Measurements from ENCODE around the gene ADCK2.
"Not testable (repeated sequence)": the region's sequence is repeated elsewhere in the genome, so short reads cannot be mapped to it uniquely, and the experiment has no call there.

Gene ADCK2

GRCh38 chr7:140672382-140673062, at the start of gene ADCK2:
TSS of gene ADCK2 (plus strand) at chr7:140672945. CDS start at chr7:140673331, 386 bp downstream.
- DNase-seq (ENCODE audit: extremely low spot score, insufficient read length, low read depth) = peak; percentile 77
- FAIRE-seq = no peak

- DNase-seq (ENCODE audit: extremely low spot score, insufficient read length, low read depth) (no peak), FAIRE-seq (no peak)
Observed at GRCh38 chr7:140623980-140624379, 48.8 kb upstream of the ADCK2 start.

- no peak for DNase-seq (ENCODE audit: extremely low spot score, insufficient read length, low read depth)
- no peak for FAIRE-seq
Observed at GRCh38 chr7:140624392-140625191, 48.2 kb upstream of the ADCK2 start.

- DNase-seq (ENCODE audit: extremely low spot score, insufficient read length, low read depth); FAIRE-seq: not testable (repeated sequence)
Observed at GRCh38 chr7:140625192-140625558, 47.6 kb upstream of the ADCK2 start.

- FAIRE-seq (no peak), DNase-seq (ENCODE audit: extremely low spot score, insufficient read length, low read depth) (no peak)
Observed at GRCh38 chr7:140625908-140626868, 46.6 kb upstream of the ADCK2 start.

- no peak for FAIRE-seq
- no peak for DNase-seq (ENCODE audit: extremely low spot score, insufficient read length, low read depth)
Observed at GRCh38 chr7:140631021-140631420, 41.7 kb upstream of the ADCK2 start.

- no peak for FAIRE-seq
- DNase-seq (ENCODE audit: extremely low spot score, insufficient read length, low read depth) = no peak
Observed at GRCh38 chr7:140631602-140632001, 41.1 kb upstream of the ADCK2 start.

GRCh38 chr7:140635345-140635744, 37.4 kb upstream of the ADCK2 start:
- no peak for DNase-seq (ENCODE audit: extremely low spot score, insufficient read length, low read depth)
- no peak for FAIRE-seq

- no peak for DNase-seq (ENCODE audit: extremely low spot score, insufficient read length, low read depth)
- no peak for FAIRE-seq
Observed at GRCh38 chr7:140635816-140636215, 36.9 kb upstream of the ADCK2 start.

GRCh38 chr7:140637400-140637799, 35.3 kb upstream of the ADCK2 start:
- FAIRE-seq = no peak

GRCh38 chr7:140638173-140638791, 34.5 kb upstream of the ADCK2 start:
- no peak for DNase-seq (ENCODE audit: extremely low spot score, insufficient read length, low read depth)
- FAIRE-seq = no peak

More at GRCh38 chr7:140637400-140637799, 35.3 kb upstream of the ADCK2 start:
- DNase-seq (ENCODE audit: extremely low spot score, insufficient read length, low read depth) = no peak

GRCh38 chr7:140639366-140640053, 33.2 kb upstream of the ADCK2 start:
- no peak for FAIRE-seq
- no peak for DNase-seq (ENCODE audit: extremely low spot score, insufficient read length, low read depth)

GRCh38 chr7:140640060-140640637, 32.6 kb upstream of the ADCK2 start:
- DNase-seq (ENCODE audit: extremely low spot score, insufficient read length, low read depth) (no peak), FAIRE-seq (no peak)

GRCh38 chr7:140640727-140641523, 31.8 kb upstream of the ADCK2 start, which contains the start of gene DENND2A:
TSS of gene DENND2A (minus strand) at chr7:140640813. CDS start at chr7:140602397, 38,416 bp downstream.
- DNase-seq (ENCODE audit: extremely low spot score, insufficient read length, low read depth) (no peak), FAIRE-seq (no peak)

- no peak for DNase-seq (ENCODE audit: extremely low spot score, insufficient read length, low read depth)
- FAIRE-seq = no peak
Observed at GRCh38 chr7:140641524-140642195, 31.1 kb upstream of the ADCK2 start.

- no peak for FAIRE-seq
Observed at GRCh38 chr7:140643416-140643815, 29.3 kb upstream of the ADCK2 start.

GRCh38 chr7:140644761-140645160, 28.0 kb upstream of the ADCK2 start:
- not testable (repeated sequence) for FAIRE-seq; DNase-seq (ENCODE audit: extremely low spot score, insufficient read length, low read depth)

More at GRCh38 chr7:140643416-140643815, 29.3 kb upstream of the ADCK2 start:
- no peak for DNase-seq (ENCODE audit: extremely low spot score, insufficient read length, low read depth)
